ENCODE measurements around the gene MOCOS.

MOCOS gene

DNA sequence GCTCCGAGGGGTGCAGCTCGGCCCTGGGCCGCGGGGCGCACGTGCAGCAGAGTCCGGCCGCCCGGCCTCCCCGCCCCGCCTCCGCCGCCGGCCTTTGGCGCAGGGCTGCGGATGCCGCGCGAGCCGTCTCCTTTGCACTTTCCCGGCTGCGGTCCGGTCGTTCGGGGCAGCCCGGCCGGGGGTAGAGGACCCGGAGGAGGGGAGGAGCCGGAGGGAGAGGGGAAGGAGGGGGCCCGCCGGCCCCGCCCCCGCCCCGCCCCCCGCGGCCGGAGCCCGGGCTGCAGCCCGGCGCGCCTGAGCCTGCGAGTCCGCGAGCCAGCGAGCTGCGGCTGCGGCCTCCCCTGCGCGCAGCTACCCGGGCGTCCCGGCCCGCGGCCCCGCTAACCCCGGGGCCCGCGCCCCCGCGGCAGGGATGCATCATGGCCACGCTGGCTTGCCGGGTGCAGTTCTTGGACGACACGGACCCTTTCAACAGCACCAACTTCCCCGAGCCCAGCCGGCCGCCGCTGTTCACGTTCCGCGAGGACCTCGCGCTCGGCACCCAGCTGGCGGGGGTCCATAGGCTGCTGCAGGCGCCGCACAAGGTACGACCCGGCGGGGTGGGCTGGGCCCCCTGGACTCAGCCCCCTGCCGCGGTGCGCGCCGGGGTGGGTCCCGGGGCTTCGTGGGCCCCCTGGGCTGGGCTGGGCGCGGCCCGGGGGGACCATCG, 110.3 kb downstream of the MOCOS start, which contains the start of gene FHOD3:
Gene FHOD3, plus strand, starts transcription at position 297 of the 709 bp plus-strand sequence. Its CDS starts 123 bp downstream, at position 420.
- Histone ChIP-seq H3K9me3 (ENCODE audit: insufficient read depth, low read length) (no peaks in the 10 kb centered on the region), H3K36me3 (ENCODE audit: insufficient read depth, insufficient read length, low read length) (no peaks in the 10 kb centered on the region), H3K4me3 (ENCODE audit: insufficient read length, low read depth) (peak within 1 kb of the TSS; percentile 68), H3K4me1 (ENCODE audit: insufficient read depth, insufficient read length) (no peaks in the 10 kb centered on the region), H3K27me3 (ENCODE audit: insufficient read depth, insufficient read length) (peaks cover 24% of the 10 kb centered on the region), H3K9ac (ENCODE audit: insufficient read length, low read depth) (peak within 1 kb of the TSS; percentile 77)
- DNase-seq (ENCODE audit: low read depth, low spot score) = no peak
- TF ChIP-seq YY1 (IDR thresholded peaks at IDR 0.05; ENCODE audit: insufficient read depth, insufficient read length) = no peak
- no peak for TF ChIP-seq SUZ12 (IDR thresholded peaks at IDR 0.05; ENCODE audit: extremely low read depth, insufficient read depth, insufficient read length)
- no peak for TF ChIP-seq ZNF274 (IDR thresholded peaks at IDR 0.05; ENCODE audit: low read depth, low read length)

DNA sequence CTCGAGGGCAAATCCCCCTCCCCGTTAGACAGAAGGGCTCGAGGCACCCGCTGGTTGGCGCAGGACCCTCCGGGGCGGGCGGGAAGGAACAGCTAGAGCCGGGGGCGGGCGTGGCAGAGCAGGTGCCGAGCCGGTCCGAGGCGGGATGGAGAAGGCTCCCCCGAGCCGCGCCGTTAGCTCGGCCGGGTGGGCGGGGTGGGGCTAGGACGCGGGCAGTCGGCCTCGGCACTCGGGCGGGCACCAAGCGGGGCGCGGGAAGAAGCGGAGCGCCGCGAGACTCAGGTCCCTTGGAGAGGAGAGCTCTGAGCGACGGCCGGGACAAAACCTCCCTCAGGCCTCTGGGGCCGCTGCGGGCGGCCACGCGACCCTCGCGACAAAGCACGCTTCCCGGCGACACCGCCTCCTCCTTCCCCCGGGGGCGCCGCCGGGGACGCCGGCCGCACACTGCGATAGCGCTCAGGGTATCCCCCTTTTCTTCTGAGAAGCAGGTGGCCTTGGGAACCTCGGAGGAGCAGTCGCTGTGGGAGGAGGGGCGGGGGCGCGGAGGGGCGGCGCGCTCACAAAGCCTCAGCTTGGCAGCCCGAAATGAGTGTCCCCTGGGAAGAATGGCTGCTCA, 110.9 kb downstream of the MOCOS start:
- no peaks in the 10 kb centered on the region for H3K36me3 ChIP-seq (ENCODE audit: insufficient read depth, insufficient read length, low read length)
- H3K4me1 ChIP-seq (ENCODE audit: insufficient read depth, insufficient read length) = no peaks in the 10 kb centered on the region
- H3K9me3 ChIP-seq (ENCODE audit: insufficient read depth, low read length) = no peaks in the 10 kb centered on the region
- H3K27me3 ChIP-seq (ENCODE audit: insufficient read depth, insufficient read length) = peaks cover 24% of the 10 kb centered on the region
- H3K4me3 ChIP-seq (ENCODE audit: insufficient read length, low read depth) = peak overlapping the region; percentile 68
- peak overlapping the region; percentile 77 for H3K9ac ChIP-seq (ENCODE audit: insufficient read length, low read depth)
- DNase-seq (ENCODE audit: low read depth, low spot score) = no peak
- no peak for TF ChIP-seq ZNF274 (IDR thresholded peaks at IDR 0.05; ENCODE audit: low read depth, low read length)
- TF ChIP-seq SUZ12 (IDR thresholded peaks at IDR 0.05; ENCODE audit: extremely low read depth, insufficient read depth, insufficient read length) = no peak
- TF ChIP-seq YY1 (IDR thresholded peaks at IDR 0.05; ENCODE audit: insufficient read depth, insufficient read length) = no peak

DNA sequence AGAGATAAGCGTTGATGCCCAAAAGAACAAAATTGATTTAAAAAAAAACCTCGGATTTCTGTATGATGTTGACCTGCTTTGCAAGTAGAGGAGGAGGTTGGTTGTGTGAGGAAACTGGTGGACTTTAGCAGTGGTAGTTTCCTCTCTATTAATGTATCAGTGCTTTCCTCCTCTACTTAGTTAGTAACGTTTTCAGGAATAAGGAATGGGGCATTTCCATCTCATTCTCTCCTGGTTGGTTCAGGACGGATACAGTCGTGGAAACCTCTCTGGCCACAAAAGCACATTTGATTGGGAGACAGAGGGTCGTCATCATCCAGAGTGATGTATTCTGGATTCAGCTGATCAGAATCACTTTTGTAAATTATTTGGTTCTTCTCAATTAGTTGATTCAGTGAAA, 111.7 kb downstream of the MOCOS start:
- Histone ChIP-seq H3K9me3 (ENCODE audit: insufficient read depth, low read length) (no peaks in the 10 kb centered on the region), H3K36me3 (ENCODE audit: insufficient read depth, insufficient read length, low read length) (no peaks in the 10 kb centered on the region), H3K4me3 (ENCODE audit: insufficient read length, low read depth) (no peak overlapping the region), H3K27me3 (ENCODE audit: insufficient read depth, insufficient read length) (peaks cover 24% of the 10 kb centered on the region), H3K9ac (ENCODE audit: insufficient read length, low read depth) (no peak overlapping the region), H3K4me1 (ENCODE audit: insufficient read depth, insufficient read length) (no peaks in the 10 kb centered on the region)
- DNase-seq (ENCODE audit: low read depth, low spot score) = no peak
- TF ChIP-seq ZNF274 (IDR thresholded peaks at IDR 0.05; ENCODE audit: low read depth, low read length) (no peak), SUZ12 (IDR thresholded peaks at IDR 0.05; ENCODE audit: extremely low read depth, insufficient read depth, insufficient read length) (no peak), YY1 (IDR thresholded peaks at IDR 0.05; ENCODE audit: insufficient read depth, insufficient read length) (no peak)

DNA sequence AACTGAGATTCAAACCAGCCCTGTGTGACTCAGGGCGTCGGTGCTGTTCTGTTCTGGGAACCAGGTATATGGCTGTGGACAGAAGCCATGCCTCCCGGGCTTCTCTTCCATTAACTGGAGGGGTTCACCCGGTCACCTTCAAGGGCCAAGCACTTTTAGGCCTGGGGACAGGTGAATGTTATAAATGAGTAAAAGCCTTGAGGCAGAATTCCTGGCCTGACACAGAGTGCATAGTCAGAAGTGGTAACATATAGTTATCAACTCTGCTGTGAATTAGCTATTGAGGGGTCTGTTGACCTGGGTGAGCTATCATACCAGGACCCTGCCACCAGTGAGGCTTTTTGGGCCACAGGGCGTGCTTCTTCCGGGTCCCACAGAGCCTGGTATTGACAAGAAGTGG, 112.9 kb downstream of the MOCOS start:
- no peaks in the 10 kb centered on the region for H3K9me3 ChIP-seq (ENCODE audit: insufficient read depth, low read length)
- no peak overlapping the region for H3K9ac ChIP-seq (ENCODE audit: insufficient read length, low read depth)
- H3K4me1 ChIP-seq (ENCODE audit: insufficient read depth, insufficient read length) = no peaks in the 10 kb centered on the region
- H3K27me3 ChIP-seq (ENCODE audit: insufficient read depth, insufficient read length) = peaks cover 17% of the 10 kb centered on the region
- H3K36me3 ChIP-seq (ENCODE audit: insufficient read depth, insufficient read length, low read length) = no peaks in the 10 kb centered on the region
- H3K4me3 ChIP-seq (ENCODE audit: insufficient read length, low read depth) = no peak overlapping the region
- DNase-seq (ENCODE audit: low read depth, low spot score) = no peak
- TF ChIP-seq YY1 (IDR thresholded peaks at IDR 0.05; ENCODE audit: insufficient read depth, insufficient read length) = no peak
- no peak for TF ChIP-seq SUZ12 (IDR thresholded peaks at IDR 0.05; ENCODE audit: extremely low read depth, insufficient read depth, insufficient read length)
- TF ChIP-seq ZNF274 (IDR thresholded peaks at IDR 0.05; ENCODE audit: low read depth, low read length) = no peak

DNA sequence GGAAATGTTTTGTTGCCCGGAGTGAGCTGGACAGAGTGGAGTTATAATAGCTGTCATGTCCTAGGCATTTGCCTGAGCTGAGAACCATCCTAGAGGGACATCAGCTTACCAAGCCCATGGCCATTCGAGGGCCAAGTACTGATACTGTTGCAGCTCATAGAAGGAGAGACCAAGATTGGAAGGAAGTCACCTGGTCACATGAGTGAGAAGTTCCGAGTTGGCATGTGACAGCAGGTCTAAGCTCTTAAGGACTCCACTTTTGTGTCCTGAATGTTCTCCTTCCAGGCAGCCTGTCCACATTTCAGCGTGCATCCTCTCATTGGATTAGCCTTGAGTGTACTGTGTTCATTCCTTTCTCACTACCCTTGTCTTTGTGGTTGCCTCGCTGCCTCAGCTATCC, 114.6 kb downstream of the MOCOS start:
- no peak for DNase-seq (ENCODE audit: low read depth, low spot score)
- H3K4me3 ChIP-seq (ENCODE audit: insufficient read length, low read depth) = no peak overlapping the region

DNA sequence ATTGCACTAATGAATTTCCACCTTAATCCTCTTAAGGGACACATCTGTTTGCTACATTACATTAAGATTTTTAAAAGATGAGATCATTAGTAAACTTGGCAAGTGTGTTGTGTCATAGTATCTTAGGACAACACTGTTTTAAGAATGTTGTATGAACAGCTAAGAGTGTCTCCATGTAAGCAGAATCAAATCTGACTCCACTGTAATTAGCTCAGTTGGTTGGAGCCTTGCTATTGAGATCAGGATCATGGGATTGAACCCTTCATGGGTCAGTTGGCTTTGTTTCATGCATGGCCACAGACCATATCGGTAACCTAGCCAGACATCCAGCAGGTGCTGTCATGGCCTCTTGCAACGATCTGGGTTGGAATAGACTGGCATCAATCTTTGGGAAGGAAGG, 115.4 kb downstream of the MOCOS start:
- Histone ChIP-seq H3K9me3 (ENCODE audit: insufficient read depth, low read length) (no peaks in the 10 kb centered on the region), H3K4me1 (ENCODE audit: insufficient read depth, insufficient read length) (no peaks in the 10 kb centered on the region), H3K27me3 (ENCODE audit: insufficient read depth, insufficient read length) (peaks cover 17% of the 10 kb centered on the region), H3K36me3 (ENCODE audit: insufficient read depth, insufficient read length, low read length) (no peaks in the 10 kb centered on the region), H3K4me3 (ENCODE audit: insufficient read length, low read depth) (no peak overlapping the region), H3K9ac (ENCODE audit: insufficient read length, low read depth) (no peak overlapping the region)
- TF ChIP-seq YY1 (IDR thresholded peaks at IDR 0.05; ENCODE audit: insufficient read depth, insufficient read length) = no peak
- TF ChIP-seq ZNF274 (IDR thresholded peaks at IDR 0.05; ENCODE audit: low read depth, low read length) = no peak
- no peak for TF ChIP-seq SUZ12 (IDR thresholded peaks at IDR 0.05; ENCODE audit: extremely low read depth, insufficient read depth, insufficient read length)
- DNase-seq (ENCODE audit: low read depth, low spot score) = no peak

More for the DNA sequence above, 114.6 kb downstream of the MOCOS start:
- Histone ChIP-seq H3K36me3 (ENCODE audit: insufficient read depth, insufficient read length, low read length) (no peaks in the 10 kb centered on the region), H3K9me3 (ENCODE audit: insufficient read depth, low read length) (no peaks in the 10 kb centered on the region), H3K9ac (ENCODE audit: insufficient read length, low read depth) (no peak overlapping the region), H3K27me3 (ENCODE audit: insufficient read depth, insufficient read length) (peaks cover 17% of the 10 kb centered on the region), H3K4me1 (ENCODE audit: insufficient read depth, insufficient read length) (no peaks in the 10 kb centered on the region)
- TF ChIP-seq SUZ12 (IDR thresholded peaks at IDR 0.05; ENCODE audit: extremely low read depth, insufficient read depth, insufficient read length) = no peak
- no peak for TF ChIP-seq ZNF274 (IDR thresholded peaks at IDR 0.05; ENCODE audit: low read depth, low read length)
- TF ChIP-seq YY1 (IDR thresholded peaks at IDR 0.05; ENCODE audit: insufficient read depth, insufficient read length) = no peak

DNA sequence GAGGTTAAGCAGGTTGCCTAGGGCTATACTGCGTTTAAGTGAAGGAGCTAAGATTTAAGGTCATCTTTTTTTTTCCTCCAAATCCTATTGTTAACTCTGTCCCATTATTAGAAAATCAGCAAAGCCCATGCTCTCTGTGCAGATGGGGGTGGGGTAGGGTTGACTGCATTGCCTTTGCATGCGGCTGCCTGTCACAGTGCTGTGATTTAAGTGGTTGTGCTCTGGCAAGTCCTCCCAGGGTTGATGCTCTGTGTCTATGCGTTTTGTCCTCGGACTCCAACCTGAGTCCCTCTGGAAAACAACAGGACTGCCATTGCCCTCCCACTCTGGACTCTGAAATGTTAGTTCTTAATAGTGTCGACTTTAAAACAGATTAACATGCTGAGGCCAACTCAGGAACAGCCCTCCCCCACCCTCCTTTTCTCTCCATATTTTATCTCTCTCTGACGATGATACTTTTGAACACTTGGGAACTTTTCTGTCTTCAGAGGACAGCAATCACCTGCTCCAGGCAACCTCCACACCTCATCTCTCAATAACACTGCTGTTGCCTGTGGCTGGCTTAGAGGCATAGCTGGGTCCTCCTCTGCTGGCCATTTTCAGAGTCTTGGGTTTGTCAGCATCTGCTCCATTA, 116.0 kb downstream of the MOCOS start:
- Histone ChIP-seq H3K36me3 (ENCODE audit: insufficient read depth, insufficient read length, low read length) (no peaks in the 10 kb centered on the region), H3K9ac (ENCODE audit: insufficient read length, low read depth) (no peak overlapping the region), H3K27me3 (ENCODE audit: insufficient read depth, insufficient read length) (peaks cover 17% of the 10 kb centered on the region), H3K4me1 (ENCODE audit: insufficient read depth, insufficient read length) (no peaks in the 10 kb centered on the region), H3K9me3 (ENCODE audit: insufficient read depth, low read length) (no peaks in the 10 kb centered on the region), H3K4me3 (ENCODE audit: insufficient read length, low read depth) (no peak overlapping the region)
- TF ChIP-seq SUZ12 (IDR thresholded peaks at IDR 0.05; ENCODE audit: extremely low read depth, insufficient read depth, insufficient read length) (no peak), YY1 (IDR thresholded peaks at IDR 0.05; ENCODE audit: insufficient read depth, insufficient read length) (no peak), ZNF274 (IDR thresholded peaks at IDR 0.05; ENCODE audit: low read depth, low read length) (no peak)
- no peak for DNase-seq (ENCODE audit: low read depth, low spot score)
